RWPE1 (cell line): ENCODE results near the gene JAK1.
"Not testable (repeated sequence)": the region's sequence is repeated elsewhere in the genome, so short reads cannot be mapped to it uniquely, and the experiment has no call there.

Experiments
- CTCF ChIA-PET: fragments of 350-600 bp; sonication (Branson Sonifier 250); formaldehyde crosslinking; extraction: SDS; loops from one replicate; lab custom pipeline; 2021; lab: Yijun Ruan, JAX
- POLR2A ChIA-PET: fragments of 400-600 bp; formaldehyde crosslinking; extraction: SDS; loops from one replicate; lab custom pipeline; 2020; ENCODE audit warnings: antibody characterized with exemption; ENCODE audit not compliant: low non-redundant PET; lab: Yijun Ruan, JAX
- DNase-seq: peaks from one replicate; pipeline ENCODE4 v3.0.0; 2012; ENCODE audit warnings: low spot score
- H3K27ac ChIP-seq: fragments of 450-650 bp; 2 replicates; pipeline ENCODE4 v1.5.1; 2017
- TF ChIP-seq, protein P1 (sequence below): fragments of 450-650 bp; conservative IDR thresholded peaks from 2 replicates; pipeline ENCODE4 v1.5.1; 2017; ENCODE audit warnings: low read depth, mild to moderate bottlenecking

The JAK1 gene

DNA sequence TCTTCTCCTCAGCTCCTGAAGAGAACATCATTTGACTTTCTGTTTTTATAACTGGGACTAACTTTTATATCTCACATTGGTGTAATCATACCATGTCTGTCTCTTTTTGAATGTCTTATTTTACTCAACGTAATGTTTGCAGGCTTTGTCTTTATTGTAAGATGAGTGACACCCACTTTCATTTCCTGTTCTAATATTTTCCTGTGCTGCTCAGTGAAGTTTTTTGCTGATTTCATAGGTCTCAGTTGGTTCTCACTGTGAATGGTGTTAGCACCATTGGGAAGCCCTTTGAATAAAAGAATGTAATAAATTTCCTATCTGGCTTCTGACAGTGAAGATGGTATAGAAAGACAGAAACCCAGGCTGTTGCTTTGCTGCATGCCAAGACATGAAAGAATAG is 137.5 kb downstream of the JAK1 start:
- DNase-seq, result no peak
- H3K27ac ChIP-seq, result no peak overlapping the region
- TF ChIP-seq, protein P1, sequence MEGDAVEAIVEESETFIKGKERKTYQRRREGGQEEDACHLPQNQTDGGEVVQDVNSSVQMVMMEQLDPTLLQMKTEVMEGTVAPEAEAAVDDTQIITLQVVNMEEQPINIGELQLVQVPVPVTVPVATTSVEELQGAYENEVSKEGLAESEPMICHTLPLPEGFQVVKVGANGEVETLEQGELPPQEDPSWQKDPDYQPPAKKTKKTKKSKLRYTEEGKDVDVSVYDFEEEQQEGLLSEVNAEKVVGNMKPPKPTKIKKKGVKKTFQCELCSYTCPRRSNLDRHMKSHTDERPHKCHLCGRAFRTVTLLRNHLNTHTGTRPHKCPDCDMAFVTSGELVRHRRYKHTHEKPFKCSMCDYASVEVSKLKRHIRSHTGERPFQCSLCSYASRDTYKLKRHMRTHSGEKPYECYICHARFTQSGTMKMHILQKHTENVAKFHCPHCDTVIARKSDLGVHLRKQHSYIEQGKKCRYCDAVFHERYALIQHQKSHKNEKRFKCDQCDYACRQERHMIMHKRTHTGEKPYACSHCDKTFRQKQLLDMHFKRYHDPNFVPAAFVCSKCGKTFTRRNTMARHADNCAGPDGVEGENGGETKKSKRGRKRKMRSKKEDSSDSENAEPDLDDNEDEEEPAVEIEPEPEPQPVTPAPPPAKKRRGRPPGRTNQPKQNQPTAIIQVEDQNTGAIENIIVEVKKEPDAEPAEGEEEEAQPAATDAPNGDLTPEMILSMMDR, result no peak
- ChIA-PET CTCF (no interaction called here), POLR2A (no interaction called here)

DNA sequence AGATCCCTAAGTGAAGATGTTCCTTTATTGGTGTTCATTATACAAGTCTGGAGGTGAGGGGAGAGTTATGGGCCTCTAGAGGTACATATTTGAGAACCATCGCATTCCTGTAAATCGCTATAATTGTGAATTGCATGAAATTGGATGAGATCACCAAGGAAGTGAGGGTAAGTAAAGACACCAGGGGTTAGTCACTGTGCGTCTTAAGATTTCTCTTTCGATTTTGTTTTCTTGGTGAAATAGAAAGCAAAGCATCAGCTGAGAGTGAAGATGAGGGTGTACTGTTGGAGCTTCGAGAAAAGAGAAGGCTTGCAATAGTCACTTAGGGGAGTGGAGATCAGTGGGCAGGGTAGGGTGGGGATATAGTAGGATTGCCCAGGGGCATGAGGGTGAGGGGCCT is 139.4 kb downstream of the JAK1 start:
- POLR2A ChIA-PET, result interaction anchor here (0.5 kb wide), 1 partner anchor 277 kb away, joined by 5 read pairs; no protein-coding TSS in a partner anchor
- CTCF ChIA-PET, result interaction anchor here (0.9 kb wide), 1 partner anchor 24 kb away, joined by 3 read pairs; no protein-coding TSS in a partner anchor
- no peak for DNase-seq
- no peak overlapping the region for H3K27ac ChIP-seq
- TF ChIP-seq, protein P1, result no peak

DNA sequence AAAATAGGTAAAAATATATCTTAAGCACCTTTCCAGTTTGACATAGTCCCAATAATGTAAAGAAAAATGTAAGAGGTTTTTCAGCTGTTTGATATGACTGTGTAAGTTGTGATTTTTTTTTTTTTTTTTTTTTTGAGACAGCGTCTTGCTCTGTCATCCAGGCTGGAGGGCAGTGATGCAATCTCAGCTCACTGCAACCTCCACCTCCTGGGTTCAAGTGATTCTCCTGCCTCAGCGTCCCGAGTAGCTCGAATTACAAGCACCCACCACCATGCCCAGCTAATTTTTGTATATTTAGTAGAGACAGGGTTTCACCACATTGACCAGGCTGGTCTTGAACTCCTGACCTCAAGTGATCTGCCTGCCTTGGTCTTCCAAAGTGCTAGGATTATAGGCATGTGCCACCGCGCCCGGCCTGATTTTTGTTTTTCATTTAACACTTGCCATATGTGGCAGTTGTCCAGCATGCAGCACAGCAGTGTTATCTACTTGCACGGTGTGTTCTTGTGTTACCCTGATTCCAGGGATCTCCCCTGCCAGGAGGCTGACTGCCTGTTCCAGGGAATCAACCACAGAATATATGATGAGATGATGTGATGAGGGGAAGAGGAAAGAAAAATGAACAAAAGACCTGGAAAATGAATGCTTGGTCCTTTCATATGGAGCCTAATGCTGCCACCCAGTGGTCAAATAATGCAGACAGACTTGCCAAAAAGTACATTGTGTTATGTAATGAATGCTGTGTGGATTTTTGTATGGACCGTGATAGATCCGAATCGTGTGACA is 142.5 kb downstream of the JAK1 start:
- H3K27ac ChIP-seq, result no peak overlapping the region
- TF ChIP-seq, protein P1, result peak; percentile 78
- ChIA-PET CTCF (interaction anchor here (0.6 to 1.2 kb wide), 10 partner anchors 24 to 578 kb away, joined by 3 to 5 read pairs (median 4); no protein-coding TSS in a partner anchor), POLR2A (no interaction called here)
- DNase-seq, result peak; percentile 45

DNA sequence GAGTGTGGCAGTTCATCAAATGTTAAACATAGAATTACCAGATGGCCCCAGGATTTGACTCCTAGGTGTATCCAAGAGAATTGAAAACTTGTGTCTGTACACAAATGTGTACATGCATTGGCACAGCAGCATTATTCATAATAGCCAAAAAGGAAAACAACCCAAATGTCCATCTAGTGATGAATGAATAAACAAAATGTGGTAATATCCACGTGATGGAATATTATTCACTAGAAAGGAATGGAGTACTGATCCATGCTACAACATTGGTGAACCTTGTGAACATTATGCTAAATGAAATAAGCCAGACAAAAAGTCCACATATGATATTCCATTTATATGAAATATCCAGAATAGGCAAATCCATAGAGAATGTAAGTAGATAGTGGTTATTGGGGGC is 143.7 kb downstream of the JAK1 start:
- H3K27ac ChIP-seq, result no peak overlapping the region
- POLR2A ChIA-PET, result no interaction called here
- CTCF ChIA-PET, result interaction anchor here (0.6 kb wide), 1 partner anchor 368 kb away, joined by 4 read pairs; no protein-coding TSS in a partner anchor
- TF ChIP-seq, protein P1, result no peak
- DNase-seq, result no peak

DNA sequence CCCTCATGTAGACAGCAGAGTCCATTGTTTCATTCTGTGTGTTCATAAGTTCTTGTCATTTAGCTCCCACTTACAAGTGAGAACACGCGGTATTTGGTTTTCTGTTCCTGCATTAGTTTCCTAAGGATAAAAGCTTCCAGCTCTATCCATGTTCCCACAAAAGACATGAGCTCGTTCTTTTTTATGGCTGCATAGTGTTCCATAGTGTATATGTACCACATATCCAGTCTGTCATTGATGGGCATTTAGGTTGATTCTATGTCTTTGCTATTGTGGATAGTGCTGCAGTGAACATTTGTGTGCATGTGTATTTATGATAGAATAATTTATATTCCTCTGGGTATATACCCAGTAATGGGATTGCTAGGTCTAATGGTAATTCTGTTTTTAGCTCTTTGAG is 145.8 kb downstream of the JAK1 start:
- DNase-seq, POLR2A ChIA-PET, H3K27ac ChIP-seq: not testable (repeated sequence)
- CTCF ChIA-PET, result interaction anchor here (0.6 kb wide), 1 partner anchor 65 kb away, joined by 3 read pairs; no protein-coding TSS in a partner anchor

DNA sequence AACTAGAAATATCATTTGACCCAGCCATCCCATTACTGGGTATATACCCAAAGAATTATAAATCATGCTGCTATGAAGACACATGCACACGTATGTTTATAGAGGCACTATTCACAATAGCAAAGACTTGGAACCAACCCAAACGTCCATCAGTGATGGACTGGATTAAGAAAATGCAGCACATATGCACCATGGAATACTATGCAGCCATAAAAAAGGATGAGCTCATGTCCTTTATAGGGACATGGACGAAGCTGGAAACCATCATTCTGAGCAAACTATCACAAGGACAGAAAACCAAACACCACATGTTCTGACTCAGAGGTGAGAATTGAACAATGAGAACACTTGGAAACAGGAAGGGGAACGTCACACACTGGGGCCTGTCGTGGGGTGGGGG is 149.0 kb downstream of the JAK1 start:
- DNase-seq, POLR2A ChIA-PET, H3K27ac ChIP-seq, CTCF ChIA-PET: not testable (repeated sequence)

DNA sequence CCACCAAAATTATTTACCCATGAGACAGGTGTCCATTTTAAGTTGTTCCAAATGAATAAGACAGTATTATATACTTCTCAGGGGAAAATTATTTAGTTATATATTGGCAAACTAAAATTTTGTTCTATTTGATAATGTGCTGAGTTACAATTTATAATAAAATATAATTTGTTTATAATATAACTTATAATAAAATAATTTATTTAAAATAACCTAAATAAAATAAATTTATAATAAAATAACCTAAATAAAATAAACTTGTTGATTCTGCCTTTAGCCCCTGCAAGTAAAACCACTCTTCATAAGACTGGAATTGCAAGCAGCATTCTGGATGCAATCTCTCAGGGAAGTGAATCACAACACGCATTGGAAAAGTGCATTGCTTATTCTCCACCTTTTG is 151.9 kb downstream of the JAK1 start:
- H3K27ac ChIP-seq, result no peak overlapping the region
- CTCF ChIA-PET, result no interaction called here
- POLR2A ChIA-PET, result no interaction called here
- TF ChIP-seq, protein P1, result no peak
- no peak for DNase-seq
